DOHH2 (cell line): ENCODE data around the gene EPB41L2.

ENCODE experiments used
- CTCF ChIP-seq: fragments of 200-600 bp; sonication (generic); IDR thresholded peaks from one replicate; pipeline ENCODE4 v1.5.1; 2014; ENCODE audit warnings: antibody characterized with exemption, mild to moderate bottlenecking, low read depth, low read length; ENCODE audit not compliant: poor library complexity, severe bottlenecking
- EZH2phosphoT487 ChIP-seq: fragments of 200-600 bp; sonication (generic); IDR thresholded peaks from 2 replicates; pipeline ENCODE4 v1.6.1; 2017; ENCODE audit warnings: borderline replicate concordance, mild to moderate bottlenecking, antibody characterized with exemption, low read length, moderate library complexity, mixed read lengths

DNA sequence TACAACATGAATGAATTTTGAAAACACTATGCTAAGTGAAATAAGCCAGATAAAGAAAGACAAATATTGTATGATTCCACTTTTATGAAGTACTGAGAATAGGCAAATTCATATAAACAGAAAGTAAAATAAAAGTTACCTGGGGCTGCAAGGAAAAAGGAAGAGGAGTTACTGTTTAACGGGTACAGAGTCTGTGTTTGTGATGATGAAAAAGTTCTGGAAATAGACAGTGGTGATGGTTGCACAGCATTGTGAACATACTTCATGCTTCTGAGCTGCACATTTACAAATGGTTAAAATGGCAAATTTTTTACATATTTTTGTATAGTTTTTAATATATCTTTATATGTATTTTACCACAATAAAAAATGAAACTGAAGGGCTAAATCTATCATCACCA lies 29.4 kb downstream of the EPB41L2 start:
- TF ChIP-seq CTCF (no peak), EZH2phosphoT487 (no peak)
